Osteoblast (primary cell): Measurements from ENCODE around the gene FBXO3. TPM values are rescaled to one million over a fixed set of nuclear protein-coding genes. Genes with fewer than 3 reads are reported as not detected.

Source experiments
- DNase-seq: peaks from one replicate; pipeline ENCODE4 v3.0.0; 2011; ENCODE audit warnings: low spot score, mixed read lengths; ENCODE audit not compliant: insufficient read length; ENCODE audit errors: missing footprints
- H2AFZ ChIP-seq: 2 replicates; pipeline ENCODE4 v1.6.0; 2011; ENCODE audit warnings: mild to moderate bottlenecking, low read length
- H3K27ac ChIP-seq: 2 replicates; pipeline ENCODE4 v1.5.1; 2011; ENCODE audit warnings: mild to moderate bottlenecking, low read depth, low read length, moderate library complexity
- H3K27me3 ChIP-seq: 2 replicates; pipeline ENCODE4 v1.6.0; 2012; ENCODE audit warnings: mild to moderate bottlenecking, control low read depth, inconsistent platforms, low read length, moderate library complexity; ENCODE audit not compliant: insufficient read depth
- H3K36me3 ChIP-seq: 2 replicates; pipeline ENCODE4 v1.5.1; 2011; ENCODE audit warnings: mild to moderate bottlenecking, low read length, control low read depth, moderate library complexity; ENCODE audit not compliant: insufficient read depth
- H3K4me1 ChIP-seq: 2 replicates; pipeline ENCODE4 v1.5.1; 2011; ENCODE audit warnings: mild to moderate bottlenecking, low read length, control low read depth, moderate library complexity; ENCODE audit not compliant: insufficient read depth
- H3K4me2 ChIP-seq: 2 replicates; pipeline ENCODE4 v1.6.0; 2011; ENCODE audit warnings: mild to moderate bottlenecking, low read length; ENCODE audit not compliant: insufficient read depth
- H3K4me3 ChIP-seq: fragments of 200-600 bp; sonication (generic); 3 replicates; pipeline ENCODE4 v1.5.1; 2012; ENCODE audit warnings: mild to moderate bottlenecking, low read length, inconsistent platforms; ENCODE audit not compliant: insufficient read depth
- H3K79me2 ChIP-seq: 2 replicates; pipeline ENCODE4 v1.6.0; 2012; ENCODE audit warnings: mild to moderate bottlenecking, low read length, control low read depth, inconsistent platforms; ENCODE audit not compliant: insufficient read depth
- H3K9me3 ChIP-seq: 2 replicates; pipeline ENCODE4 v1.5.1; 2011; ENCODE audit warnings: low read depth, low read length, control low read depth
- H4K20me1 ChIP-seq: 2 replicates; pipeline ENCODE4 v1.6.0; 2012; ENCODE audit warnings: mild to moderate bottlenecking, low read length, control low read depth; ENCODE audit not compliant: insufficient read depth
- total RNA-seq: library from RNA; depleted of rRNA; stranded (reverse); fragments of >200 nt; gene quantifications from 2 replicates; pipeline ENCODE4 v1.2.3, GENCODE V29; 2012
- TF ChIP-seq, protein P1 (sequence below): IDR thresholded peaks from 2 replicates; pipeline ENCODE4 v1.5.1; 2011; ENCODE audit warnings: mild to moderate bottlenecking, low read depth, low read length, moderate library complexity; ENCODE audit errors: extremely low read depth

FBXO3 gene
- total RNA-seq, 1 donor: 35.8 TPM

DNA sequence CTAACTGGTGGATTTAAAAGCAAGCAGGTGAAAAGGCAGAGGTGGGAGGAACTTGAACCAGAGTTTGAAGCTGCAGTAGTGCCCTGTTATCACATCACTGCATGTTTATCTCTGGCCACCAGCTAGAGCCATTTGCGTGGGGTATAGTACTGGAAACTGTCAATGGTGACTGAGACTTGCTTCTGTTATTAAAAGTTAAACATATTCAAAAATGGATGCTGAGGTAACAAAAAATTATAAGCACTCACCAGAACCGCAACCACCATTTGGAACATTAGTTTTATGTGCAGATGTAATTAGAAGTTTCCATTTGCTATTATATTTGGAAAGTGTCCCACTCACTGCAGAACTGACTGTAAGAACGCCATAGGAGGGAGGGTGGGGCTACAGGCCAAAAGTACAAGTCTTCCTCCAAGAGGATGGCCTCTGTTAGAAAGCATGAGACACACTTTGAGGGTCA, 36.9 kb downstream of the FBXO3 start:
- H2AFZ ChIP-seq: peak overlapping the region; percentile 84
- peak overlapping the region; percentile 93 for H3K4me3 ChIP-seq
- H3K4me2 ChIP-seq: peak overlapping the region; percentile 95
- no peaks in the 10 kb centered on the region for H3K9me3 ChIP-seq
- no peaks in the 10 kb centered on the region for H3K27me3 ChIP-seq
- peaks cover 39% of the 10 kb centered on the region for H3K4me1 ChIP-seq
- peak overlapping the region; percentile 93 for H3K27ac ChIP-seq
- H3K79me2 ChIP-seq: peaks cover 38% of the 10 kb centered on the region
- peaks cover 18% of the 10 kb centered on the region for H3K36me3 ChIP-seq
- TF ChIP-seq, protein P1, sequence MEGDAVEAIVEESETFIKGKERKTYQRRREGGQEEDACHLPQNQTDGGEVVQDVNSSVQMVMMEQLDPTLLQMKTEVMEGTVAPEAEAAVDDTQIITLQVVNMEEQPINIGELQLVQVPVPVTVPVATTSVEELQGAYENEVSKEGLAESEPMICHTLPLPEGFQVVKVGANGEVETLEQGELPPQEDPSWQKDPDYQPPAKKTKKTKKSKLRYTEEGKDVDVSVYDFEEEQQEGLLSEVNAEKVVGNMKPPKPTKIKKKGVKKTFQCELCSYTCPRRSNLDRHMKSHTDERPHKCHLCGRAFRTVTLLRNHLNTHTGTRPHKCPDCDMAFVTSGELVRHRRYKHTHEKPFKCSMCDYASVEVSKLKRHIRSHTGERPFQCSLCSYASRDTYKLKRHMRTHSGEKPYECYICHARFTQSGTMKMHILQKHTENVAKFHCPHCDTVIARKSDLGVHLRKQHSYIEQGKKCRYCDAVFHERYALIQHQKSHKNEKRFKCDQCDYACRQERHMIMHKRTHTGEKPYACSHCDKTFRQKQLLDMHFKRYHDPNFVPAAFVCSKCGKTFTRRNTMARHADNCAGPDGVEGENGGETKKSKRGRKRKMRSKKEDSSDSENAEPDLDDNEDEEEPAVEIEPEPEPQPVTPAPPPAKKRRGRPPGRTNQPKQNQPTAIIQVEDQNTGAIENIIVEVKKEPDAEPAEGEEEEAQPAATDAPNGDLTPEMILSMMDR: no peak
- H4K20me1 ChIP-seq: peaks cover 27% of the 10 kb centered on the region
- DNase-seq: no peak

GRCh38 chr11:33736148-33736812, 38.0 kb downstream of the FBXO3 start, which contains the start of gene CD59:
Gene CD59, minus strand, starts transcription at chr11:33736423. Its CDS starts 13,978 bp downstream, at chr11:33722445.
- H3K4me2 ChIP-seq: peak within 1 kb of the TSS; percentile 95
- H3K9me3 ChIP-seq: no peaks in the 10 kb centered on the region
- TF ChIP-seq, protein P1: no peak
- peaks cover 29% of the 10 kb centered on the region for H3K36me3 ChIP-seq
- no peaks in the 10 kb centered on the region for H3K27me3 ChIP-seq
- DNase-seq: peak; percentile 95
- H3K4me3 ChIP-seq: peak within 1 kb of the TSS; percentile 93
- peak within 1 kb of the TSS; percentile 93 for H3K27ac ChIP-seq
- H2AFZ ChIP-seq: peak within 1 kb of the TSS; percentile 84
- peaks cover 49% of the 10 kb centered on the region for H3K4me1 ChIP-seq
- H3K79me2 ChIP-seq: peaks cover 49% of the 10 kb centered on the region
- H4K20me1 ChIP-seq: peaks cover 36% of the 10 kb centered on the region

DNA sequence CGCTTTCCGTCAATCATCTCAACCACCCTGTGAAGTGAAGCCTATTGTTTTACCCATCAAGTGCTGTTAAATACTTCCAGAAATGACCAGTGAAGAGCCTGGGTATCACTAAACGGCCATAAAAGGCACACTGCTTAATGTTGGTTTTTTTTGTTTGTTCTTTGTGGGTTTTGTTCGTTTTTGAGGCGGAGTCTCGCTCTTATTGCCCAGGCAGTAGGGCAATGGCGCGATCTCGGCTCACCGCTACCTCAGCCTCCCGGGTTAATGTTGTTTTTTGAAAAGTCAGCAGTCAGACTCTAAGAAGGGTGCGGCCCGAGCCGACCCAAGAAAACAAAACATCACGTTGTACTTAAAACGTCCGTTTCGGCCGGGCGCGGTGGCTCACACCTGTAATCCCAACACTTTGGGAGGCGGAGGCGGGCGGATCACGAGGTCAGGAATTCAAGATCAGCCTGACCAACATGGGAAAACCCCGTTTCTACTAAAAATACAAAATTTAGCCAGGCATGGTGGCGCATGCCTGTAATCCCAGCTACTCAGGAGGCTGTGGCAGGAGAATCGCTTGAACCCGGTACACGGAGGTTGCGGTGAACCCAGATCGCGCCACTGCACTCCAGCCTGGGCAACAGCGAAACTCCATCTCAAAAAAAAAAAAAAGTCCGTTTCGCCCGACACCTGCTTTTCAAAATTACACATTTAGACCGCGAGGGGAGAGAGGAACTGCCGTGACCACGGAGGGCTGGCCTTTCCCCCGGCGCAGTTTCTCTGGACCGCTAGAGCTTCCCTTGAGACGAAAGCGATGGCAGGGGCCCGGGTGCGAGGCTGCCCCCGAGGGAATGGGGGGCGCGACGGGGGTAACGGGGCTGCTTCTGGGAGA, 38.8 kb downstream of the FBXO3 start:
- Histone ChIP-seq H4K20me1 (peaks cover 40% of the 10 kb centered on the region), H3K9me3 (no peaks in the 10 kb centered on the region), H3K4me3 (peak overlapping the region; percentile 93), H3K79me2 (peaks cover 57% of the 10 kb centered on the region), H3K27me3 (no peaks in the 10 kb centered on the region), H3K36me3 (peaks cover 35% of the 10 kb centered on the region), H2AFZ (peak overlapping the region; percentile 25), H3K27ac (peak overlapping the region; percentile 93), H3K4me1 (peaks cover 49% of the 10 kb centered on the region), H3K4me2 (peak overlapping the region; percentile 95)
- TF ChIP-seq, protein P1: no peak
- DNase-seq: no peak
